ENCODE results near the gene RUNDC3A.
"Not testable (repeated sequence)": the region's sequence is repeated elsewhere in the genome, so short reads cannot be mapped to it uniquely, and the experiment has no call there.

Gene RUNDC3A

DNA sequence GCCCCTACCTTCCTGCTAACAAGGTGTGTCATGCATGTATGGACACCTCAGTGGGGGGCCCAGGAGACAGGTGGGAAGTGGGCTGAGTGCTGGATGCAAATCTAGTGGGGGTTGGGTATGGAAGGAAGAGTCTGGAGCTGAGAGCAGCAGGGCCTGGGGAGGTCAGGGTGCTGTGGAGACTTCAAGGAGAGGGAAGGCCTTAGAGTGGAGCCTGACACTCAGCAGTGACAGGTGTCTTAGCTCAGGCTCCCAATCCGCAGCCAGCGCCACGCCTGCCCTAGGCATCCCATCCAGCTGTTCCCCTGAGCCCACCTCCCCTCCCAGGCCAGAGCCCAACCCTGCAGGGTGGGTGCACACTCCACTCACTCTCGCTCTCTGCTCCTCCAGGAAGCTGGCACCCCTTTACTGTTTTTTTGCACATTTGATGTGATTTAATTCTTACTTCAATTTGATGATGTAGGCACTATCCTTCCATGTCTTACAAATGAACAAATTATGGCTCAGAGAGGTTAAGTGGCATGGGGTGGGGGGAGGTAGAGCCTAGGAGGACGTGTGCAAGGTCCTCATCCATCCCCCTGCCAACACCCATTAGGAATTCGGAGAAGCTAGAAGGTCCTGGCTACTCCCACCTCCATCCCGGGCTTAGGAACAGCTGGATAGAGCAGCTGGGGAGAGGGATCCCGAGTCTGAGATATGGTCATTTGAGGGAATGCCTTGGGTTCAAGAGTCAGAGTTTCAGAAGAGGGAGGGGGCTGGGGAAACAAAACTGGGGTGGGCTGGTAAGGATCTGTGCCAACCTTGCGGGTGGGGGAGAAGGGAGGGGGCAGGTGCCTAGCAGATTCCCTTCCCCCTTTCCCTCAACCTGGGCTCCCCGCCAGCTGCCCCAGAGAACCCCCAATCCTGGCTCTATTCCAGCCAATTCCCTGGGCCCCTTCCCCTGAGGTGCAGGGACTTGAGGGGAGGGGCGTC, 53.2 kb downstream of the RUNDC3A start:
- no peaks in the 10 kb centered on the region for H3K27me3 ChIP-seq (ENCODE audit: control insufficient read depth, insufficient read depth, low read length)
- H3K27ac ChIP-seq: peak overlapping the region; percentile 93
- peaks cover 39% of the 10 kb centered on the region for H3K4me1 ChIP-seq
- H2AFZ ChIP-seq: peak overlapping the region; percentile 29
- peak overlapping the region; percentile 68 for H3K4me2 ChIP-seq (ENCODE audit: low read length)
- no peak overlapping the region for H3K9ac ChIP-seq
- H3K36me3 ChIP-seq (ENCODE audit: control insufficient read depth, insufficient read depth, low read length): no peaks in the 10 kb centered on the region
- peaks cover 9% of the 10 kb centered on the region for H3K79me2 ChIP-seq
- H3K9me3 ChIP-seq (ENCODE audit: control insufficient read depth, low read length): no peaks in the 10 kb centered on the region
- peak overlapping the region; percentile 44 for H3K4me3 ChIP-seq (ENCODE audit: low read depth, low read length)
- TF ChIP-seq, protein P1, sequence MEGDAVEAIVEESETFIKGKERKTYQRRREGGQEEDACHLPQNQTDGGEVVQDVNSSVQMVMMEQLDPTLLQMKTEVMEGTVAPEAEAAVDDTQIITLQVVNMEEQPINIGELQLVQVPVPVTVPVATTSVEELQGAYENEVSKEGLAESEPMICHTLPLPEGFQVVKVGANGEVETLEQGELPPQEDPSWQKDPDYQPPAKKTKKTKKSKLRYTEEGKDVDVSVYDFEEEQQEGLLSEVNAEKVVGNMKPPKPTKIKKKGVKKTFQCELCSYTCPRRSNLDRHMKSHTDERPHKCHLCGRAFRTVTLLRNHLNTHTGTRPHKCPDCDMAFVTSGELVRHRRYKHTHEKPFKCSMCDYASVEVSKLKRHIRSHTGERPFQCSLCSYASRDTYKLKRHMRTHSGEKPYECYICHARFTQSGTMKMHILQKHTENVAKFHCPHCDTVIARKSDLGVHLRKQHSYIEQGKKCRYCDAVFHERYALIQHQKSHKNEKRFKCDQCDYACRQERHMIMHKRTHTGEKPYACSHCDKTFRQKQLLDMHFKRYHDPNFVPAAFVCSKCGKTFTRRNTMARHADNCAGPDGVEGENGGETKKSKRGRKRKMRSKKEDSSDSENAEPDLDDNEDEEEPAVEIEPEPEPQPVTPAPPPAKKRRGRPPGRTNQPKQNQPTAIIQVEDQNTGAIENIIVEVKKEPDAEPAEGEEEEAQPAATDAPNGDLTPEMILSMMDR (IDR thresholded peaks at IDR 0.05): no peak

DNA sequence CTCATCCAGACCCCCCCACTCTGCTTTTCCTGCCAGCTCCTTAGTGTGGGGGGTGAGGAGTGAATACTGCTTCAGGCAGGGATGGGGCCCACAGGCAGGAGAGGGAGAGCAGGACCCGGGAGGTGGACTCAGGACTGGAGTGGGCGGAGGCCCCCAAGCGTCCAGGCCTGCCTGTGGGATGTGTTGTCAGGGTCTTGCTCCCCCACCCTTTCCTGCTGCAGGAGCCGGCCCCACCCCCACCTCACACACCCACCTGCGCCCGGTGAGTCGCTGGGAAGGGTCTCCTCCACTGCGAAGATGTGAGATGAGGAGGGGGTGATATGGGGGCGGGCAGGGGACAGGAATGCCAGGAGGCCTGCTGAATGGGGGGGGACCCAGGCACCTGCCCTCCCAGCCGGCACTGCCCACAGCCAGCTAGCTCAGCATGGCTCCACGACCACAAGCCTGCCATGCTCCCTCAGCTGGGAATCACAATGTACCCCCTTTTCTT, 54.1 kb downstream of the RUNDC3A start:
- peak overlapping the region; percentile 93 for H3K27ac ChIP-seq
- H3K27me3 ChIP-seq (ENCODE audit: control insufficient read depth, insufficient read depth, low read length): no peaks in the 10 kb centered on the region
- H3K79me2 ChIP-seq: peaks cover 9% of the 10 kb centered on the region
- no peaks in the 10 kb centered on the region for H3K36me3 ChIP-seq (ENCODE audit: control insufficient read depth, insufficient read depth, low read length)
- H3K9me3 ChIP-seq (ENCODE audit: control insufficient read depth, low read length): no peaks in the 10 kb centered on the region
- peaks cover 42% of the 10 kb centered on the region for H3K4me1 ChIP-seq
- peak overlapping the region; percentile 88 for H2AFZ ChIP-seq
- H3K4me3 ChIP-seq (ENCODE audit: low read depth, low read length): peak overlapping the region; percentile 70
- TF ChIP-seq, protein P1 (IDR thresholded peaks at IDR 0.05): no peak
- peak overlapping the region; percentile 47 for H3K9ac ChIP-seq
- H3K4me2 ChIP-seq (ENCODE audit: low read length): peak overlapping the region; percentile 68

DNA sequence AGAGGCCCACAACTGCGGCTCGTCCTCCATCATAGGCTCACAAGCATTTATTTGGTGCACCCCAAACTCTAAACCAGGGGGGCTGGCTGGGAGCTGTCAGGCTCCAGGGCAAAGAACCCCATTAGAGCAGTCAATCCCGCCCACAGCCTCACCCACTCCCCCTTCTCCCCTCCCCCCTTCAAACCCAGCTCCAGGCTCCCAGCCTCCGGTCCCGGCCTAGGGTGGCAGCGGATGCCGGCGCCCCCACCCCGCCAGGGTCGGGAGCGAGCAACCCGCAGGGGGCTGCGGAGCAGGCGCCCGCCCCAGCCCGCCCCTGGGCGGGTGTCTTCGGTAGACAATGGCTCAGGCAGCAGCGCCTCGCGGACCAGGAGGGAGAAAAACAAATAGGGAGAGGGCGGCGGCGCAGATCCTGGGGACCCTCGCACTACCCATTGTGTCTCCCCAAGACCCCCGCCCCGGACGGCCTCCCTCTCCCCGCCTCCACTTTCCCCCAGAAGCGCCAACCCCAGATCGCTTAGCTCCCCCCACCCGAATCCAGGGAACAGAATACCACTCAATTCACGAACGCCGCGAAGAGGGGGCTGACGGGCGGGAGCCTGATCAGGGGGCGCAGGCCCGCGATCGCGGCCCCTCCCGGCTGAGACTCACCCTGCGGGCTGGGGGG, 54.7 kb downstream of the RUNDC3A start:
- peak overlapping the region; percentile 68 for H3K4me2 ChIP-seq (ENCODE audit: low read length)
- H3K9ac ChIP-seq: peak overlapping the region; percentile 47
- peak overlapping the region; percentile 88 for H2AFZ ChIP-seq
- H3K4me1 ChIP-seq: peaks cover 45% of the 10 kb centered on the region
- TF ChIP-seq, protein P1 (IDR thresholded peaks at IDR 0.05): no peak
- H3K27ac ChIP-seq: peak overlapping the region; percentile 93
- no peaks in the 10 kb centered on the region for H3K36me3 ChIP-seq (ENCODE audit: control insufficient read depth, insufficient read depth, low read length)
- H3K4me3 ChIP-seq (ENCODE audit: low read depth, low read length): peak overlapping the region; percentile 70
- H3K79me2 ChIP-seq: peaks cover 9% of the 10 kb centered on the region
- H3K9me3 ChIP-seq (ENCODE audit: control insufficient read depth, low read length): no peaks in the 10 kb centered on the region
- no peaks in the 10 kb centered on the region for H3K27me3 ChIP-seq (ENCODE audit: control insufficient read depth, insufficient read depth, low read length)

DNA sequence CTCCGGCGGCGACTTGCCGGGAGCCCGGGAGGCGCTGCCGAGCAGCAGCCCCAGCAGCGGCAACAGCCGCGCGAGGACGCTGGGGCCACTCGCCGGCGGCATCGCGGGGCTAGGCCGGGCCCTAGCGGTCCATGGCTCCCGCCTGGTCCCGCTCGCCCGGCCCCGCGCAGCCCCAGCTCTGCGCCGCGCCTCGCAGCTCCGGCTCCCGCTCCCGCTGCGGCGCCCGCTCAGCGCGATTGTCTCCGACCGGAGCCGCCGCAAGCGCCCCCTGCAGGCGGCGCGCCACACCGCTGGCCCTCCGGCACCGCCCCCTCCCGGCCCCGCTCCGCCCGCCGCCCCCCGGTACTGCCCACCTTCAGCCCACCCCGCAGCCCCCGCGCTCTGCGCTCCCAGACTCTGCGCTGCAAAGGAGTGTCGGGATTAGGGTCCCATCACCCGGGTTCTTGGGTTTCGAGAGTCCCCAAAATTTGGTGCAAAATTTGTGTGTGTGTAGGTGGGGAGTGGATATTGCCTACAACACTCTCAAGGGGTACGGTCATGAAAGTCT, 55.3 kb downstream of the RUNDC3A start, which contains the start of gene FAM171A2:
FAM171A2 (minus strand) TSS at position 241 of the 547 bp plus-strand sequence; CDS start at position 102, 139 bp downstream.
- Histone ChIP-seq H3K4me2 (ENCODE audit: low read length) (peak within 1 kb of the TSS; percentile 78), H3K79me2 (peaks cover 9% of the 10 kb centered on the region), H3K9ac (peak within 1 kb of the TSS; percentile 47), H2AFZ (peak within 1 kb of the TSS; percentile 88), H3K4me3 (ENCODE audit: low read depth, low read length) (peak within 1 kb of the TSS; percentile 70), H3K9me3 (ENCODE audit: control insufficient read depth, low read length) (no peaks in the 10 kb centered on the region), H3K27me3 (ENCODE audit: control insufficient read depth, insufficient read depth, low read length) (no peaks in the 10 kb centered on the region), H3K4me1 (peaks cover 45% of the 10 kb centered on the region), H3K27ac (peak within 1 kb of the TSS; percentile 93), H3K36me3 (ENCODE audit: control insufficient read depth, insufficient read depth, low read length) (no peaks in the 10 kb centered on the region)
- TF ChIP-seq, protein P1 (IDR thresholded peaks at IDR 0.05): peak; percentile 62

DNA sequence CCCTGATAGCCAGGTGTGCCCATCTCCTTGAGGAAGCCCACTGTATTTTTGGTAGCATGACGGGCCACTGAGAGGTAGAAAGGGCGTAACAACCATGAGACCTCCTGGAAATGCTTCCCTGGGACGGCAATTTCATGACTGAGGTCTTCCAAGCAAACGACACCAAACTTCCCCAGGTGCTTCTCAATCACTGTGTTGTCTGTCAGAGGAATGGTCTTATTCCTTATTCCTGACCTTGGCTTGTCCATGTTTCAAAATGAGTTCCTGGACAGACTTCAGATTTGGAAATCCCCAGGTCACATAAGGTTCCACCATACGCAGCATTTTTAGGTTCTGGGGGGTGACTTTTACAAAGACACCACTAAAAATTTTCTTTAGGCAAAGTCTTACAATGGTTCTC, 56.6 kb downstream of the RUNDC3A start:
- not testable (repeated sequence) for H3K4me3 ChIP-seq (ENCODE audit: low read depth, low read length); H3K4me2 ChIP-seq (ENCODE audit: low read length); H3K36me3 ChIP-seq (ENCODE audit: control insufficient read depth, insufficient read depth, low read length); H3K9me3 ChIP-seq (ENCODE audit: control insufficient read depth, low read length); H3K79me2 ChIP-seq; H3K27ac ChIP-seq; H3K27me3 ChIP-seq (ENCODE audit: control insufficient read depth, insufficient read depth, low read length); H2AFZ ChIP-seq; H3K9ac ChIP-seq
- peaks cover 38% of the 10 kb centered on the region for H3K4me1 ChIP-seq
